OCI-LY1 (cell line): ENCODE results near the gene STAM2.

ENCODE experiments used
- EZH2 ChIP-seq: fragments of 200-600 bp; sonication (generic), shearing (Covaris generic); IDR thresholded peaks from 2 replicates; pipeline ENCODE4 v1.8.0; 2017; ENCODE audit warnings: borderline replicate concordance, mixed run types, mild to moderate bottlenecking, antibody characterized with exemption, low read length, moderate library complexity, mixed read lengths
- TF ChIP-seq, protein P1 (sequence below): fragments of 200-600 bp; sonication (generic), shearing (Covaris generic); IDR thresholded peaks from 2 replicates; pipeline ENCODE4 v1.5.1; 2017; ENCODE audit warnings: mild to moderate bottlenecking, antibody characterized with exemption, low read length, moderate library complexity, mixed read lengths

DNA sequence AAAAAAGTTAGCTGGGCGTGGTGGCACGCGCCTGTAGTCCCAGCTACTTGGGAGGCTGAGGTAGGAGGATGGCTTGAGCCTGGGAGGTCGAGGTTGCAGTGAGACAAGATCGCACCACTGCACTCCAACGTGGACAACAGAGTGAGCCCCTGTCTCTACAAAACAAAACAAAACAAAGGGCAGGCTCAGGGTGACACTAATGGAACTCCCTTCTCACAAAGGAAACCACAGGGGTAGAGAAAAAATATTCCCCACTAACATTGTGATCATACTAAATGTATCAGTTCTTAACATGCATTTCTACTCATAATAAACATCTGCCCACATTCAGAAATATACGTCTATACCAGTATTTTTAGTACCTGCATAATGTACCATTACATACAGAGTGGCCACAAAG lies 21.1 kb downstream of the STAM2 start:
- no peak for TF ChIP-seq EZH2
- TF ChIP-seq, protein P1, sequence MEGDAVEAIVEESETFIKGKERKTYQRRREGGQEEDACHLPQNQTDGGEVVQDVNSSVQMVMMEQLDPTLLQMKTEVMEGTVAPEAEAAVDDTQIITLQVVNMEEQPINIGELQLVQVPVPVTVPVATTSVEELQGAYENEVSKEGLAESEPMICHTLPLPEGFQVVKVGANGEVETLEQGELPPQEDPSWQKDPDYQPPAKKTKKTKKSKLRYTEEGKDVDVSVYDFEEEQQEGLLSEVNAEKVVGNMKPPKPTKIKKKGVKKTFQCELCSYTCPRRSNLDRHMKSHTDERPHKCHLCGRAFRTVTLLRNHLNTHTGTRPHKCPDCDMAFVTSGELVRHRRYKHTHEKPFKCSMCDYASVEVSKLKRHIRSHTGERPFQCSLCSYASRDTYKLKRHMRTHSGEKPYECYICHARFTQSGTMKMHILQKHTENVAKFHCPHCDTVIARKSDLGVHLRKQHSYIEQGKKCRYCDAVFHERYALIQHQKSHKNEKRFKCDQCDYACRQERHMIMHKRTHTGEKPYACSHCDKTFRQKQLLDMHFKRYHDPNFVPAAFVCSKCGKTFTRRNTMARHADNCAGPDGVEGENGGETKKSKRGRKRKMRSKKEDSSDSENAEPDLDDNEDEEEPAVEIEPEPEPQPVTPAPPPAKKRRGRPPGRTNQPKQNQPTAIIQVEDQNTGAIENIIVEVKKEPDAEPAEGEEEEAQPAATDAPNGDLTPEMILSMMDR, result no peak
